ENCODE results near the gene F2RL2.
A peak's percentile ranks its signal among the peaks of the same experiment; 100 is the strongest.
"Not testable (repeated sequence)": the region's sequence is repeated elsewhere in the genome, so short reads cannot be mapped to it uniquely, and the experiment has no call there.

F2RL2 gene

GRCh38 chr5:76620166-76620565 is 3.0 kb downstream of the F2RL2 start:
- no peak for DNase-seq (ENCODE audit: low read depth)

GRCh38 chr5:76617675-76618074 is 5.5 kb downstream of the F2RL2 start:
- DNase-seq (ENCODE audit: low read depth), result no peak

GRCh38 chr5:76617229-76617628 is 6.0 kb downstream of the F2RL2 start:
- no peak for DNase-seq (ENCODE audit: low read depth)

GRCh38 chr5:76616206-76616605 is 7.0 kb downstream of the F2RL2 start:
- DNase-seq (ENCODE audit: low read depth), result no peak

- DNase-seq (ENCODE audit: low read depth), result no peak
Observed at GRCh38 chr5:76615759-76616158, 7.4 kb downstream of the F2RL2 start.

- DNase-seq (ENCODE audit: low read depth), result no peak
Observed at GRCh38 chr5:76612942-76613341, 10.3 kb downstream of the F2RL2 start.

GRCh38 chr5:76610196-76610595 is 13.0 kb downstream of the F2RL2 start:
- DNase-seq (ENCODE audit: low read depth), result no peak

- no peak for DNase-seq (ENCODE audit: low read depth)
Observed at GRCh38 chr5:76608833-76609232, 14.4 kb downstream of the F2RL2 start.

GRCh38 chr5:76607353-76607871 is 15.8 kb downstream of the F2RL2 start:
- DNase-seq (ENCODE audit: low read depth), result no peak

GRCh38 chr5:76606701-76607100 is 16.5 kb downstream of the F2RL2 start:
- DNase-seq (ENCODE audit: low read depth), result no peak

- DNase-seq (ENCODE audit: low read depth), result no peak
Observed at GRCh38 chr5:76604838-76605237, 18.4 kb downstream of the F2RL2 start.

GRCh38 chr5:76603991-76604390 is 19.2 kb downstream of the F2RL2 start:
- not testable (repeated sequence) for DNase-seq (ENCODE audit: low read depth)

- DNase-seq (ENCODE audit: low read depth), result no peak
Observed at GRCh38 chr5:76602094-76602726, 21.0 kb downstream of the F2RL2 start.

- DNase-seq (ENCODE audit: low read depth), result peak; percentile 8
Observed at GRCh38 chr5:76601470-76601869, 21.7 kb downstream of the F2RL2 start.

- no peak for DNase-seq (ENCODE audit: low read depth)
Observed at GRCh38 chr5:76600716-76601115, 22.5 kb downstream of the F2RL2 start.

GRCh38 chr5:76598531-76598930 is 24.7 kb downstream of the F2RL2 start:
- DNase-seq (ENCODE audit: low read depth), result no peak

GRCh38 chr5:76595755-76596481 is 27.3 kb downstream of the F2RL2 start:
- DNase-seq (ENCODE audit: low read depth), result no peak

- no peak for DNase-seq (ENCODE audit: low read depth)
Observed at GRCh38 chr5:76594107-76594506, 29.1 kb downstream of the F2RL2 start.

- DNase-seq (ENCODE audit: low read depth), result no peak
Observed at GRCh38 chr5:76592692-76593091, 30.5 kb downstream of the F2RL2 start.

GRCh38 chr5:76591366-76591765 is 31.8 kb downstream of the F2RL2 start:
- no peak for DNase-seq (ENCODE audit: low read depth)

GRCh38 chr5:76590027-76590426 is 33.2 kb downstream of the F2RL2 start:
- DNase-seq (ENCODE audit: low read depth), result no peak

- DNase-seq (ENCODE audit: low read depth), result no peak
Observed at GRCh38 chr5:76586531-76586930, 36.7 kb downstream of the F2RL2 start.

- DNase-seq (ENCODE audit: low read depth), result no peak
Observed at GRCh38 chr5:76585783-76586217, 37.4 kb downstream of the F2RL2 start.
